Inferior parietal cortex (tissue), 1 donor: ENCODE measurements around the gene MGST2.
A peak's percentile ranks its signal among the peaks of the same experiment; 100 is the strongest.

Experiments used
- DNase-seq: peaks from one replicate; pipeline ENCODE4 v3.0.0-alpha.2; 2016; ENCODE audit errors: extremely low spot score

The MGST2 gene

GRCh38 chr4:139704915-139705485 is 39.4 kb downstream of the MGST2 start:
- no peak for DNase-seq

- no peak for DNase-seq
Measured at GRCh38 chr4:139709660-139710059, 44.0 kb downstream of the MGST2 start.

- no peak for DNase-seq
Measured at GRCh38 chr4:139710073-139710472, 44.5 kb downstream of the MGST2 start.

GRCh38 chr4:139711461-139711860 is 45.8 kb downstream of the MGST2 start:
- no peak for DNase-seq

- DNase-seq = no peak
Measured at GRCh38 chr4:139712882-139713281, 47.3 kb downstream of the MGST2 start.

GRCh38 chr4:139715746-139716391 is 50.2 kb downstream of the MGST2 start:
- no peak for DNase-seq

- no peak for DNase-seq
Measured at GRCh38 chr4:139718358-139718757, 52.7 kb downstream of the MGST2 start.

- no peak for DNase-seq
Measured at GRCh38 chr4:139718833-139719232, 53.2 kb downstream of the MGST2 start.

GRCh38 chr4:139719381-139720101 is 53.9 kb downstream of the MGST2 start:
- DNase-seq = no peak

GRCh38 chr4:139720806-139721205 is 55.2 kb downstream of the MGST2 start:
- DNase-seq = no peak

- DNase-seq = no peak
Measured at GRCh38 chr4:139721789-139722188, 56.2 kb downstream of the MGST2 start.

GRCh38 chr4:139725236-139725635 is 59.6 kb downstream of the MGST2 start:
- no peak for DNase-seq

GRCh38 chr4:139726615-139727014 is 61.0 kb downstream of the MGST2 start:
- no peak for DNase-seq

- no peak for DNase-seq
Measured at GRCh38 chr4:139728146-139728545, 62.5 kb downstream of the MGST2 start.

GRCh38 chr4:139728840-139729239 is 63.2 kb downstream of the MGST2 start:
- no peak for DNase-seq

GRCh38 chr4:139732991-139733570 is 67.5 kb downstream of the MGST2 start:
- DNase-seq = no peak

GRCh38 chr4:139734201-139734874 is 68.7 kb downstream of the MGST2 start:
- DNase-seq = peak; percentile 56

- DNase-seq = peak; percentile 74
Measured at GRCh38 chr4:139734875-139735380, 69.3 kb downstream of the MGST2 start.

GRCh38 chr4:139735381-139736273 is 70.0 kb downstream of the MGST2 start:
- no peak for DNase-seq

GRCh38 chr4:139736274-139736660 is 70.6 kb downstream of the MGST2 start:
- DNase-seq = no peak

GRCh38 chr4:139736661-139737060 is 71.0 kb downstream of the MGST2 start:
- no peak for DNase-seq
